BE2C (cell line): Measurements from ENCODE around the gene ADAMTS16.
"Not testable (repeated sequence)": the region's sequence is repeated elsewhere in the genome, so short reads cannot be mapped to it uniquely, and the experiment has no call there.

Experiments used
- DNase-seq: peaks from one replicate; pipeline ENCODE4 v3.0.0-alpha.2; 2020
- H3K27me3 ChIP-seq: fragments of 250-450 bp; sonication (Bioruptor Pico); 2 replicates; pipeline ENCODE4 v1.5.1; 2020; ENCODE audit warnings: mild to moderate bottlenecking
- H3K36me3 ChIP-seq: fragments of 250-450 bp; sonication (Bioruptor Pico); 2 replicates; pipeline ENCODE4 v1.5.1; 2020; ENCODE audit warnings: mild to moderate bottlenecking
- H3K4me1 ChIP-seq: fragments of 250-450 bp; sonication (Bioruptor Pico); 2 replicates; pipeline ENCODE4 v1.5.1; 2020
- H3K4me3 ChIP-seq: 2 replicates; pipeline ENCODE4 v1.5.1; 2011; ENCODE audit warnings: low read depth, low read length
- H3K9me3 ChIP-seq: fragments of 250-450 bp; sonication (Bioruptor Pico); 2 replicates; pipeline ENCODE4 v1.5.1; 2020
- TF ChIP-seq, protein P1 (sequence below): IDR thresholded peaks from 2 replicates; pipeline ENCODE4 v1.5.1; 2012; ENCODE audit warnings: mild to moderate bottlenecking, low read depth, low read length

ADAMTS16 gene

DNA sequence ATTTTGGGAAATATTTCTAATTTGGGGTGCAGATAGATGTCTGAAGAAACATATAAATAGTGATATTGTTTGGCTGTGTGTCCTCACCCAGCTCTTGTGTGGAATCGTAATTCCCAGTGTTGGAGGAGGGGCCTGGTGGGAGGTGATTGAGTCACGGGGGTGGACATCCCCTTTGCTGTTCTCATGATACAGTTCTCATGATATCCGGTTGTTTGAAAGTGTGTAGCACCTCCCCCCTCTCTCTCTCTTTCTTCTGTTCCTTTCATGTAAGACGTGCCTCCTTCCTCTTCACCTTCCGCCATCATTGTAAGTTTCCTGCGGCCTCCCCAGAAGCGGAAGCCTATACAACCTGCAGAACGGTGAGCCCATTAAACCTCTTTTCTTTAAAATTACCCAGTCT is 11.4 kb upstream of the ADAMTS16 start:
- Histone ChIP-seq H3K36me3 (no peaks in the 10 kb centered on the region), H3K27me3 (0 out of 2 replicates have a peak, but pooled peaks cover 5% of the 10 kb centered on the region), H3K9me3 (peaks cover 2% of the 10 kb centered on the region; the same call in 1 of the 2 replicates), H3K4me3 (no peak overlapping the region), H3K4me1 (no peaks in the 10 kb centered on the region)
- TF ChIP-seq, protein P1, sequence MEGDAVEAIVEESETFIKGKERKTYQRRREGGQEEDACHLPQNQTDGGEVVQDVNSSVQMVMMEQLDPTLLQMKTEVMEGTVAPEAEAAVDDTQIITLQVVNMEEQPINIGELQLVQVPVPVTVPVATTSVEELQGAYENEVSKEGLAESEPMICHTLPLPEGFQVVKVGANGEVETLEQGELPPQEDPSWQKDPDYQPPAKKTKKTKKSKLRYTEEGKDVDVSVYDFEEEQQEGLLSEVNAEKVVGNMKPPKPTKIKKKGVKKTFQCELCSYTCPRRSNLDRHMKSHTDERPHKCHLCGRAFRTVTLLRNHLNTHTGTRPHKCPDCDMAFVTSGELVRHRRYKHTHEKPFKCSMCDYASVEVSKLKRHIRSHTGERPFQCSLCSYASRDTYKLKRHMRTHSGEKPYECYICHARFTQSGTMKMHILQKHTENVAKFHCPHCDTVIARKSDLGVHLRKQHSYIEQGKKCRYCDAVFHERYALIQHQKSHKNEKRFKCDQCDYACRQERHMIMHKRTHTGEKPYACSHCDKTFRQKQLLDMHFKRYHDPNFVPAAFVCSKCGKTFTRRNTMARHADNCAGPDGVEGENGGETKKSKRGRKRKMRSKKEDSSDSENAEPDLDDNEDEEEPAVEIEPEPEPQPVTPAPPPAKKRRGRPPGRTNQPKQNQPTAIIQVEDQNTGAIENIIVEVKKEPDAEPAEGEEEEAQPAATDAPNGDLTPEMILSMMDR, result no peak
- DNase-seq, result no peak

DNA sequence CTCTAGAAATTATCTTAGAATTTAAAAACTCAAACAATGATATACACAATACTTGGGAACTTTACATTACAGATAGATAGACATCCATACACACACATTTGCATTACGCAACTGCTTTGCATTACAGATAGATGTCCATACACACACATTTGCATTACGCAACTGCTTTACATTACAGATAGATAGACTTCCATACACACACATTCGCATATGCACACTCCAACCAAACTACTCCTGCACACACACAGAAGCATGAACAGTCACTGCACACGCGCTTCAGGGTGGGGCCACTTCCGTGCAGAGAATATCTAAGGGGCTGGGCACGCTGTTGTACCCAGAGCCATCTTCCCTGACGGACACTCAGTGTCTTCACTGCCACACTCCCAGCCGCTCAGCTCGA is 7.9 kb upstream of the ADAMTS16 start:
- Histone ChIP-seq H3K4me3 (no peak overlapping the region; the same call in 1 of the 2 replicates), H3K36me3 (no peaks in the 10 kb centered on the region), H3K9me3 (peaks cover 3% of the 10 kb centered on the region; the same call in 1 of the 2 replicates), H3K4me1 (no peaks in the 10 kb centered on the region), H3K27me3 (no peaks in the 10 kb centered on the region)
- TF ChIP-seq, protein P1, result no peak
- DNase-seq, result no peak

DNA sequence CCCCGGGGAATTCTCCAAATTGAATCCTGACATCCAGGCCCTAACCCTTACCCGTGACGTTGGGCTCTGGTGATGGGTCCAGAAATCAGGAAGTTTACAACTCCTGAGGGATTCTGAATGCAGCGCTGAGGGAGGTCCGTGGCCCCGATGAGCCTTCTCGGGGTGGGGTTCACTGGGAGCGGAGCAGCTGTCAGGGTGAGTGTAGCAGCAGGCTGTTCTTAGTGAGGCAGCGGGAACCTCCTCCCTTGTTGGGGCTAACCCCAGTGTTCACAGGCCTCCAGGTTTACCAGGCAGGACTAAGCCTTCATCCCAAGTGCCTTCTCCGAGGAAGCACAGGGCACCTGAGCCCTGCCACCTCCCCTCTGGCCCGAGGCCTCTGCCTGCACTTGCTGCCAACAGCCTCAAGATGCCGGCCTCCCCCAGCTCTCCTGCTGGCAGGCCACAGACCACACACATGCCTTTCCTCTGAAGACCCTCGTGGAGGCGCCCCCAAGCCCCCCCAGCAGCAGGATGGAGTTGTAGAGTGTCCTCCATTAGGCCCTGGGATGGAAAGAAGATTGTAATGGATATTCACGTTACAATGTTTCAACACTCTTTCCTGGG is 7.3 kb upstream of the ADAMTS16 start:
- H3K4me3 ChIP-seq, result peak overlapping the region; percentile 14; the same call in 1 of the 2 replicates
- H3K9me3 ChIP-seq, result peaks cover 3% of the 10 kb centered on the region; the same call in 1 of the 2 replicates
- H3K4me1 ChIP-seq, result no peaks in the 10 kb centered on the region
- TF ChIP-seq, protein P1, result no peak
- H3K27me3 ChIP-seq, result no peaks in the 10 kb centered on the region
- no peak for DNase-seq
- H3K36me3 ChIP-seq, result no peaks in the 10 kb centered on the region

DNA sequence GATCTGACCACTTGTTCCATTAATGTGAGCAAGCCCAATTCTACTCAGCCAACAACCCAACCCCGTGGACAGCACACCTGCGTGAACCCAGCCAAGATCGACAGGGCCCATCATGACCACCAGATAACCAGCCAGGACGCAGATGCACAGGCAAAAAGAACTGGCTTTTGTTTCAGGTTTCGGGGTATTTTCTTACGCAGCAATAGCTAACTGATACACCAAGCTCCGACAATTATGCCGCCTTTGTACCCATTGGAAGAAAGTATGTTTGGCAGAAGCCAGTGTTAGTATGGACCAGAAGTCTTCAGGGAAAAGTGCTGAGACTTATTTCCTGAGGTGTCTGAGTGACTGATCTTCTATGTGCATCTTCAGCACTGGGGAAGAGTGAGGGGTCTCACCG is 6.0 kb upstream of the ADAMTS16 start:
- no peak for DNase-seq
- Histone ChIP-seq H3K36me3 (no peaks in the 10 kb centered on the region), H3K27me3 (no peaks in the 10 kb centered on the region), H3K4me1 (no peaks in the 10 kb centered on the region), H3K9me3 (peaks cover 3% of the 10 kb centered on the region; the same call in 1 of the 2 replicates), H3K4me3 (no peak overlapping the region)
- TF ChIP-seq, protein P1, result no peak

DNA sequence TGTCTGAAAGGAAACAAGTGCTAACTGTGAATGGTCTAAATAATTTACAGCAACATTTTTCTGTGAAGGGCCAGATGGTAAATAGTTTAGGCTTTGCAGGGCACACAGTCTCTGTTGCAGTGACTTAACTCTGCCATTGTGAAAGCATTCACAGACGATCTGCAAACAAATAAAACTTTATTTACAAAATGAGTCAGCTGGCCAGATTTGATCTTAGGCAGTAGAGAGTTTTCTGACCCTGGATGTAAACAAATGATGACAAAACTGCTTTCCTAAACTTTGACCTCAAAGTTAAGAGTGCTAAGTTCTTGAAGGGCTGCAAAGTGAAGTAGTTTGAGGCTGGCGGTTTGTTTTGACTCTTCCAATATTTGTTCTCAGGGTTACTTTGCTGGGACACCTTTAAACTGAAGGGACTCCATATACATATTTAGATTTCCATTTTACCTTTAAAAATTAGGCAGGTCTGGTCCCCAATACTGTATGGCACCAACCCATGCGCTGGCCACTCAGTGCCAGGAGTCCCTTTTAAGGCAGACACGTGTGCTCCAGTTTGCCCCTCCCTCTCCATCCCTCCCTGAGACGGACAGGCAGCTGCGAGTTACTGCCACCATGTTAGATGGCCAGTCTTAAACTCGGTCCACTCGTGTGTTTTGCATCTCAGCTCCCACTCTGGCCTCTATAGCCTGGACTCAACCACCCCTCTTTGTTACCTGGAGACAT is 4.0 kb upstream of the ADAMTS16 start:
- DNase-seq, result no peak
- H3K9me3 ChIP-seq, result peaks cover 3% of the 10 kb centered on the region; the same call in 1 of the 2 replicates
- H3K27me3 ChIP-seq, result peaks cover 18% of the 10 kb centered on the region
- TF ChIP-seq, protein P1, result no peak
- no peaks in the 10 kb centered on the region for H3K36me3 ChIP-seq
- no peak overlapping the region for H3K4me3 ChIP-seq
- H3K4me1 ChIP-seq, result no peaks in the 10 kb centered on the region

DNA sequence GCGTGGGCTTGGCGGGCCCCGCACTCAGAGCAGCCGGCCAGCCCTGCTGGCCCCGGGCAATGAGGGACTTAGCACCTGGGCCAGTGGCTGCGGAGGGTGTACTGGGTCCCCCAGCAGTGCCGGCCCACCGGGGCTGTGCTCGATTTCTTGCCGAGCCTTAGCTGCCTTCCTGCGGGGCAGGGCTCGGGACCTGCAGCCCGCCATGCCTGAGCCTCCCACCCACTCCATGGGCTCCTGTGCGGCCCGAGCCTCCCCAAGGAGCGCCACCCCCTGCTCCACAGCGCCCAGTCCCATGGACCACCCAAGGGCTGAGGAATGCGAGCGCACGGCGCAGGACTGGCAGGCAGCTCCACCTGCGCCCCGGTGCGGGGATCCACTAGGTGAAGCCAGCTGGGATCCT is 2.3 kb upstream of the ADAMTS16 start:
- peaks cover 22% of the 10 kb centered on the region for H3K27me3 ChIP-seq
- not testable (repeated sequence) for H3K9me3 ChIP-seq, H3K36me3 ChIP-seq, DNase-seq, H3K4me1 ChIP-seq, H3K4me3 ChIP-seq
